COLO829 (cell line): ENCODE data around the gene KIT.

Experiments used
- DNase-seq: peaks from one replicate; pipeline ENCODE4 v3.0.0; 2012; ENCODE audit warnings: low spot score

KIT gene

DNA sequence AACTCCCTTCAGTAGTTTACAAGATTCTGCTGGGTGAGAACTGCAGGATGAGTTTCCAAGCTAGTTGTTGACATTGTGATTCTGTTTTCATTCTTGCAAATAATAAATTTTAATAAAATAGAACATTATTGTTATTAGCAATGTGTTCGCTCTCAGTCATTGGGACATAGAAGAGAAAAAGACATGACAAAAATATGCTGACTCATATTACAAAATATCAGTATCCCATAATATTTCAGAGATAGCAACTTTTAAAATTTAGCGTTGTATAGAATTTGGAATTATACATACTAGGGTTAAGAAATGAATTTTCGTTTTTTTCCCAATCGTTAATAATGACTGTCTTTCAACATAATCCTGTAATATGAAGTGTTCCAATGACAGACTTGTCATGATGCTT is 45.4 kb downstream of the KIT start:
- DNase-seq = no peak

GRCh38 chr4:54707406-54707805 is 49.6 kb downstream of the KIT start:
- no peak for DNase-seq

GRCh38 chr4:54708339-54709279 is 50.9 kb downstream of the KIT start:
- DNase-seq = no peak

DNA sequence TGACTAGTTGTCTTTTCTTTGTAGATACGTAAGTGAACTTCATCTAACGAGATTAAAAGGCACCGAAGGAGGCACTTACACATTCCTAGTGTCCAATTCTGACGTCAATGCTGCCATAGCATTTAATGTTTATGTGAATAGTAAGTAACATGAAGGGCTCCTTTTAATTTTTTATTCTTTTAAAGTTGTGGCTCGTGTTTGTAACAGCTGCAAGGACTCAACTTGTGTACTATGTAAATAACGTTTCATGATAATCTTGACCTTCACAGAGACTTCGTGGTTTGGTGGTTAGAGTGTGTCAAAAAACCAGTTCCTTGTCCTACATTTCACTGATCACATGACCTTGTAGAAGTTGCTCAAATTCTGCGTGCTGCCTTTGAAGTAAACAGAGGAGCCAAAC is 51.6 kb downstream of the KIT start:
- no peak for DNase-seq

- no peak for DNase-seq
These were observed 54.4 kb downstream of the KIT start for GRCh38 chr4:54712206-54712605.

- no peak for DNase-seq
These were observed 56.9 kb downstream of the KIT start for GRCh38 chr4:54714631-54715030.

GRCh38 chr4:54716478-54717065 is 58.8 kb downstream of the KIT start:
- no peak for DNase-seq

- DNase-seq = no peak
These were observed 59.9 kb downstream of the KIT start for GRCh38 chr4:54717694-54718093.

GRCh38 chr4:54719378-54719777 is 61.6 kb downstream of the KIT start:
- DNase-seq = no peak

DNA sequence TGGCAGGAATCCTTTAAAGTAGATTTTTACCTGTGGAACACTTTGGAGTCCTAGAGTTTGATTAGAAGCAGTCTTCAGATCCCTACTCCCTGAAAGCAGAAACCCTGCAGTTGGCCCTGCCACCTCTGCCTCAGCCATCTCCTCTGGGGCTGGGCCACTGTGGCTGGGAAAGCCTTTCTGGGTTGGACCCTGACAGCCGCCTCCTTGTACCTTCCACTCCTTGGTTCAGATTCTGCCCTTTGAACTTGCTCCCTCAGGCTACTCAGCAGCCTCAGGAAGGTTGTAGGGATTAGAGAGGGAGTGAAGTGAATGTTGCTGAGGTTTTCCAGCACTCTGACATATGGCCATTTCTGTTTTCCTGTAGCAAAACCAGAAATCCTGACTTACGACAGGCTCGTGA is 65.5 kb downstream of the KIT start:
- DNase-seq = no peak

DNA sequence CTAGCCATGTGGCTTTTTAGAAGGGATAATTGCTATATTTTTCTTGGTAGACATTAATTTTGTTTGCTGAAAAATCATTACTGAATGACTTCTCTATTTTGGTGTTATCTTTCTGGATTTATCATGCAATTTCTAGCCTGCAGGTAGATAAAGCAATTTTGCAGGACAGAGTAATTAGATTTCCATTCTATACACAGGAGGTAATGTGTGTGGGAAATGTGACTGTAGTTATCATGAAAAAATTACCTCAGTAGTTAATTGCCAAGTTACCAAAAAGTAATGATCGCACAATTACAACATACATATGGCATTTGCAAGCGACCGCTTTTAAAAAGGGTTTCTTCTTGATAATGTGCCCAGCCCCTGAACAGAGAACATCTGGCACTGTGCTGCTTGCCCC is 66.1 kb downstream of the KIT start:
- DNase-seq = no peak

DNA sequence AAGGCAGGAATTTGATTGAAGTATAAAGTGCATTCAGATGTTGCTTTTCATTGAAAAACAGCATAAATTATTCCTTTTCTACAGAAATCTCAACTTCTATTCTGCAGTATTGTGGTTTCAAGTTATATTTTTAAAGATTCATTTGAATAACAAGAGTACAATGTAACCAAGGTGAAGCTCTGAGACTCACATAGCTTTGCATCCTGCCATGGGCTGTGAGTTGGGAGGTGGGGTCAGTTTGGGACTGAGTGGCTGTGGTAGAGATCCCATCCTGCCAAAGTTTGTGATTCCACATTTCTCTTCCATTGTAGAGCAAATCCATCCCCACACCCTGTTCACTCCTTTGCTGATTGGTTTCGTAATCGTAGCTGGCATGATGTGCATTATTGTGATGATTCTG is 69.2 kb downstream of the KIT start:
- DNase-seq = no peak

DNA sequence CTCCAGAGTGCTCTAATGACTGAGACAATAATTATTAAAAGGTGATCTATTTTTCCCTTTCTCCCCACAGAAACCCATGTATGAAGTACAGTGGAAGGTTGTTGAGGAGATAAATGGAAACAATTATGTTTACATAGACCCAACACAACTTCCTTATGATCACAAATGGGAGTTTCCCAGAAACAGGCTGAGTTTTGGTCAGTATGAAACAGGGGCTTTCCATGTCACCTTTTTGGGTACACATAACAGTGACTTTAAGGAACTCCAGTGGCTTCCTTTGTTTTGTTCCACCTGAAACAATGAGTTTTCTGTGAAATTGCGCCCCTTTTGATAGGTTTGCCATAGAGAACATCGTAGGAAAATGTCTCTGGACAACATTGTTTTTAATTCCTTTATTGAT is 69.6 kb downstream of the KIT start:
- no peak for DNase-seq

DNA sequence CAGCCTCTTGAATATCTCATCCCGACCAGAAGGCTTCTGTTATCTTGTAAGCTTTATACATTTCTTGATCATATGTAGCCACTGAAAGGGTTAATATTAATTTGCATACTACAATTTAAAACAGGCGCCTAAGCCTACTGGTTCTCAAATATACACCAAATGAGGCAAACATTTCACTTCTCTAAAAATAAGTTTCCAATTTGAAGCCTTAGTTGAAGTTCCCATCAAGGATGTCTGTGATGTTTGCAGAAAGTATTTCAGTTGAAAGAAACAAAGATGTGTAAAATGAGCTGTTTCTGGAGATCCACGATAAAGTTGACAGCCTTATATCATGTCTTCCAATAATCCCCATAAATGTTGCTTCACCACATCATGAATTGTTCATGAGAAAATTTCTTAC is 70.6 kb downstream of the KIT start:
- no peak for DNase-seq

- DNase-seq = no peak
These were observed 71.5 kb downstream of the KIT start for GRCh38 chr4:54729256-54729655.

DNA sequence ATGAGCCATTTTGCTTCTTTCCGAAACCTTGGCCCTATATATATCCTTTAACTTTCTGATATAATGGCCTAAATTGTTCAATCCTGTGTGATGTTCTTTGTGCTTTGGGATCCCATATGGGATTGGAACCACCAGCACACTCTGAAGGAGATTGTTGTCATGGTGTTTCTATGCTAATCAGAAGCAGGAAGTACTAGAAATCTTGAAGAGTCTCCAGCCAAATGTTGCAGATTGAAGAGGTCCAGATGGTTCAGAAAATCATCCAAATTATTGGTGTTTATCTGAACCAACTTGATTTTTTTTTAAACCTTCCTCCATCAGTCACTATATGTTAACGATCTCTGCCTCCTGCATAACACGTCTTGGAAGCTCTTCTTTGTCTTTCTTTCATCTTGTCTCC is 72.8 kb downstream of the KIT start:
- no peak for DNase-seq

GRCh38 chr4:54731552-54731951 is 73.8 kb downstream of the KIT start:
- no peak for DNase-seq

- DNase-seq = no peak
These were observed 74.2 kb downstream of the KIT start for GRCh38 chr4:54731976-54732375.

DNA sequence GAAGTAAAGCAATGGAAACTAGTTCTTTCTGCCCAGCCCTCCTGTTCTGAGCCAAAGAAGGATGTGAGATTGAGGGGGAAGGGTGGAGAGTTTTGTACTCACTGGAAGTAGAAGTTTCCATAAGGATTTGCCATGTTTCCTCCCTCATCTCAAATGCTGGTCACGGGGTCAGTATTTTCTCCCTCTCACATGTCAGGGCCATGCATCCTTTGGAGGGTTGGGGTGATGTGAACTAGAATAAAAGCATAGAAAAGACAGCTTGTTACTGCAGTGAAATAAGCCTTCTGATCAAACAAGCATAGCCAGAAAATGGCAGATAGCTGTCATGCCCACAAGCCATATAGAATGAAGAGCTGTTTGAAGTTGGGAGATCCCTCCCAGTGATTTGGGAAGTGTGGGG is 79.7 kb downstream of the KIT start:
- DNase-seq = no peak

DNA sequence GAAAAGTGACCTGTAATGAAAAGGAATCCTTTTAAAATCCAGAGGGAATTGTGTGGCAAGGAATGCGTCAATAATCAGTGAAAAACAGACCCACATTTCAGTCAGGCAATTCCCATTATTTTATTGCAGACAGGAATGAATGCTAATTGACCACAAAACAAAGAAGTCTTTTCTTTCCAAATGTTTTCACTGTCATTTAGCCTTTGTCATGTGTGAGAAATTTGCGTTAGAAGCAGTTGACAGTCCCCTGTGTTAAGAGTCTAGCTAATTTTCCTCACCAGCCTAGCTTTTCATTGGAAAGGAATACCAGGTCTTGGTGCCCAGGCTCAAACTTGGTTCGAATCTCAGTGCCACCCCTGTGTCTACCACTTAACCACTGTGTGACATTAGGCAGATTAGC is 83.4 kb downstream of the KIT start:
- peak; percentile 33 for DNase-seq

GRCh38 chr4:54742636-54743399 is 85.1 kb downstream of the KIT start:
- DNase-seq = no peak

- no peak for DNase-seq
These were observed 85.8 kb downstream of the KIT start for GRCh38 chr4:54743562-54743961.

DNA sequence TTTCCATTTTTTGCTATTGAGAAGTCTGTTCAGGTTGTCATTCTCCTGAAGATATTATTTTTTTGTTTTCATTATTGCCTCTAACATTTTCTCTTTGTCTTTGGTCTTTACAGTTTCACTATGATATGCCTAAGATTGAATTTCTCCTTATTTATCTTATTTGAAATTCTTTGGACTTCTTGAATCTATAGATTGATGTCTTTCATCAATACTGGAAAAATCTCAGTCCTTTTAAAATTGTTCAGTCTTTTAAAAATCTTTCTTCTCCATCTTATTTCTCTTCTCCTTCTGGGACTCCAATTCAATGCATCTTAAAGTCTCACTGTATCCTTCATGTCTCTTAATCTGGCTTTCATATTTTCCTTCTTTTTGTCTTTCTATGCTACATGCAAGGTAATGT is 86.7 kb downstream of the KIT start:
- no peak for DNase-seq
